Activated T-helper 2 cell treated with anti-CD3 and anti-CD28 coated beads, Interferon-gamma antibody, Interleukin-2, Interleukin-4, amounts not matched to agents 10 μg/mL and 5 μg/mL and 100 μg/mL, durations not matched to agents 14 hours and 24 hours and 36 hours (primary cell): ENCODE measurements around the gene OSER1. TPM values are rescaled to one million over a fixed set of nuclear protein-coding genes. Genes with fewer than 3 reads are reported as not detected.

Experiments
- DNase-seq: peaks from one replicate; pipeline ENCODE4 v3.0.0; 2021; ENCODE audit warnings: low spot score
- H3K27ac Mint-ChIP-seq: one replicate; pipeline ENCODE4 v1.8.0; 2021; ENCODE audit warnings: mixed read lengths
- H3K27me3 Mint-ChIP-seq: one replicate; pipeline ENCODE4 v1.8.0; 2021; ENCODE audit warnings: low read depth, mixed read lengths
- H3K36me3 Mint-ChIP-seq: one replicate; pipeline ENCODE4 v1.8.0; 2021; ENCODE audit warnings: low read depth, mixed read lengths
- H3K4me1 Mint-ChIP-seq: one replicate; pipeline ENCODE4 v1.8.0; 2021; ENCODE audit warnings: low read depth, mixed read lengths
- H3K4me3 Mint-ChIP-seq: one replicate; pipeline ENCODE4 v1.8.0; 2021; ENCODE audit warnings: low read depth, mild to moderate bottlenecking, moderate library complexity, mixed read lengths
- H3K9me3 Mint-ChIP-seq: one replicate; pipeline ENCODE4 v1.8.0; 2021; ENCODE audit warnings: mixed read lengths
- intact Hi-C: fragments of 100-400 bp; cut with micrococcal nuclease; formaldehyde crosslinking; loops from one replicate; pipeline ENCODE4 v1.15.1; 2023
- total RNA-seq: library from RNA; stranded (reverse); gene quantifications from 2 replicates; pipeline ENCODE4 v1.2.3, GENCODE V29; 2022

The OSER1 gene
- total RNA-seq, 1 donor from 2014 or later, result 22.4 TPM

- peaks cover 21% of the 10 kb centered on the region for H3K27me3 Mint-ChIP-seq
- H3K4me1 Mint-ChIP-seq, result no peaks in the 10 kb centered on the region
- intact Hi-C loops, result no loop called here
- no peaks in the 10 kb centered on the region for H3K9me3 Mint-ChIP-seq
- H3K36me3 Mint-ChIP-seq, result no peaks in the 10 kb centered on the region
- DNase-seq, result no peak
- no peak overlapping the region for H3K4me3 Mint-ChIP-seq
- no peak overlapping the region for H3K27ac Mint-ChIP-seq
Measured at GRCh38 chr20:44176833-44177534, 33.6 kb downstream of the OSER1 start.

- peaks cover 23% of the 10 kb centered on the region for H3K27me3 Mint-ChIP-seq
- no peak for DNase-seq
- H3K27ac Mint-ChIP-seq, result no peak overlapping the region
- no peaks in the 10 kb centered on the region for H3K9me3 Mint-ChIP-seq
- no peak overlapping the region for H3K4me3 Mint-ChIP-seq
- H3K4me1 Mint-ChIP-seq, result no peaks in the 10 kb centered on the region
- H3K36me3 Mint-ChIP-seq, result no peaks in the 10 kb centered on the region
- intact Hi-C loops, result no loop called here
Measured at GRCh38 chr20:44174996-44175765, 35.4 kb downstream of the OSER1 start.

GRCh38 chr20:44173846-44174245 is 36.7 kb downstream of the OSER1 start:
- intact Hi-C loops, result no loop called here
- DNase-seq, result no peak
- no peak overlapping the region for H3K4me3 Mint-ChIP-seq
- peaks cover 25% of the 10 kb centered on the region for H3K27me3 Mint-ChIP-seq
- no peak overlapping the region for H3K27ac Mint-ChIP-seq
- no peaks in the 10 kb centered on the region for H3K9me3 Mint-ChIP-seq
- H3K4me1 Mint-ChIP-seq, result no peaks in the 10 kb centered on the region
- H3K36me3 Mint-ChIP-seq, result no peaks in the 10 kb centered on the region

GRCh38 chr20:44173116-44173515 is 37.5 kb downstream of the OSER1 start:
- intact Hi-C loops, result no loop called here
- Mint-ChIP-seq H3K4me1 (no peaks in the 10 kb centered on the region), H3K9me3 (no peaks in the 10 kb centered on the region), H3K27ac (no peak overlapping the region), H3K27me3 (peaks cover 28% of the 10 kb centered on the region), H3K4me3 (no peak overlapping the region), H3K36me3 (no peaks in the 10 kb centered on the region)
- DNase-seq, result no peak

- H3K4me3 Mint-ChIP-seq, result no peak overlapping the region
- no peaks in the 10 kb centered on the region for H3K4me1 Mint-ChIP-seq
- no peaks in the 10 kb centered on the region for H3K9me3 Mint-ChIP-seq
- peaks cover 27% of the 10 kb centered on the region for H3K27me3 Mint-ChIP-seq
- no peaks in the 10 kb centered on the region for H3K36me3 Mint-ChIP-seq
- intact Hi-C loops, result no loop called here
- no peak for DNase-seq
- H3K27ac Mint-ChIP-seq, result no peak overlapping the region
Measured at GRCh38 chr20:44172572-44172950, 38.0 kb downstream of the OSER1 start.

- Mint-ChIP-seq H3K27me3 (peaks cover 30% of the 10 kb centered on the region), H3K36me3 (no peaks in the 10 kb centered on the region), H3K9me3 (no peaks in the 10 kb centered on the region), H3K4me1 (no peaks in the 10 kb centered on the region), H3K27ac (no peak overlapping the region), H3K4me3 (no peak overlapping the region)
- intact Hi-C loops, result no loop called here
- no peak for DNase-seq
Measured at GRCh38 chr20:44171775-44172571, 38.6 kb downstream of the OSER1 start.

GRCh38 chr20:44170816-44171410 is 39.7 kb downstream of the OSER1 start:
- Mint-ChIP-seq H3K27me3 (peaks cover 33% of the 10 kb centered on the region), H3K27ac (no peak overlapping the region), H3K9me3 (no peaks in the 10 kb centered on the region), H3K4me1 (no peaks in the 10 kb centered on the region), H3K4me3 (no peak overlapping the region), H3K36me3 (no peaks in the 10 kb centered on the region)
- intact Hi-C loops, result no loop called here
- DNase-seq, result no peak

GRCh38 chr20:44167736-44168135 is 42.8 kb downstream of the OSER1 start:
- no peak overlapping the region for H3K27ac Mint-ChIP-seq

GRCh38 chr20:44166477-44166876 is 44.1 kb downstream of the OSER1 start:
- H3K36me3 Mint-ChIP-seq, result no peaks in the 10 kb centered on the region
- intact Hi-C loops, result no loop called here

More at GRCh38 chr20:44167736-44168135, 42.8 kb downstream of the OSER1 start:
- Mint-ChIP-seq H3K9me3 (no peaks in the 10 kb centered on the region), H3K27me3 (peaks cover 43% of the 10 kb centered on the region), H3K36me3 (no peaks in the 10 kb centered on the region), H3K4me3 (no peak overlapping the region), H3K4me1 (no peaks in the 10 kb centered on the region)
- no peak for DNase-seq
- intact Hi-C loops, result no loop called here

GRCh38 chr20:44166008-44166407 is 44.6 kb downstream of the OSER1 start:
- Mint-ChIP-seq H3K9me3 (no peaks in the 10 kb centered on the region), H3K27ac (no peak overlapping the region), H3K36me3 (no peaks in the 10 kb centered on the region), H3K4me1 (no peaks in the 10 kb centered on the region), H3K27me3 (peaks cover 34% of the 10 kb centered on the region), H3K4me3 (no peak overlapping the region)
- no peak for DNase-seq
- intact Hi-C loops, result no loop called here

More at GRCh38 chr20:44166477-44166876, 44.1 kb downstream of the OSER1 start:
- no peak overlapping the region for H3K27ac Mint-ChIP-seq
- no peak for DNase-seq
- H3K27me3 Mint-ChIP-seq, result peaks cover 36% of the 10 kb centered on the region
- no peaks in the 10 kb centered on the region for H3K9me3 Mint-ChIP-seq
- H3K4me3 Mint-ChIP-seq, result no peak overlapping the region
- H3K4me1 Mint-ChIP-seq, result no peaks in the 10 kb centered on the region

GRCh38 chr20:44160133-44160532 is 50.4 kb downstream of the OSER1 start:
- intact Hi-C loops, result no loop called here
- H3K27me3 Mint-ChIP-seq, result peaks cover 31% of the 10 kb centered on the region
- no peaks in the 10 kb centered on the region for H3K36me3 Mint-ChIP-seq
- no peak overlapping the region for H3K27ac Mint-ChIP-seq
- DNase-seq, result no peak
- no peak overlapping the region for H3K4me3 Mint-ChIP-seq
- no peaks in the 10 kb centered on the region for H3K4me1 Mint-ChIP-seq
- no peaks in the 10 kb centered on the region for H3K9me3 Mint-ChIP-seq

GRCh38 chr20:44159711-44160110 is 50.9 kb downstream of the OSER1 start:
- Mint-ChIP-seq H3K4me3 (no peak overlapping the region), H3K9me3 (no peaks in the 10 kb centered on the region), H3K27me3 (peaks cover 31% of the 10 kb centered on the region), H3K36me3 (no peaks in the 10 kb centered on the region), H3K27ac (no peak overlapping the region), H3K4me1 (no peaks in the 10 kb centered on the region)
- DNase-seq, result no peak
- intact Hi-C loops, result no loop called here
